WERI-Rb-1 (cell line): Measurements from ENCODE around the gene APBA3.

Experiments
- DNase-seq: peaks from one replicate; pipeline ENCODE4 v3.0.0-alpha.2; 2020
- H3K27ac ChIP-seq: fragments of 250-450 bp; sonication (Bioruptor Pico); 2 replicates; pipeline ENCODE4 v1.5.1; 2020; ENCODE audit warnings: mild to moderate bottlenecking, moderate library complexity
- H3K27me3 ChIP-seq: fragments of 250-450 bp; sonication (Bioruptor Pico); 2 replicates; pipeline ENCODE4 v1.5.1; 2021; ENCODE audit warnings: mild to moderate bottlenecking, low read depth, moderate library complexity; ENCODE audit not compliant: insufficient read depth, severe bottlenecking
- H3K36me3 ChIP-seq: fragments of 250-450 bp; sonication (Bioruptor Pico); 2 replicates; pipeline ENCODE4 v1.5.1; 2020; ENCODE audit warnings: mild to moderate bottlenecking, moderate library complexity
- H3K4me3 ChIP-seq: 2 replicates; pipeline ENCODE4 v1.5.1; 2011; ENCODE audit warnings: low read depth, mild to moderate bottlenecking, control low read depth, low read length
- H3K9me3 ChIP-seq: fragments of 250-450 bp; sonication (Bioruptor Pico); 2 replicates; pipeline ENCODE4 v1.5.1; 2021; ENCODE audit warnings: mild to moderate bottlenecking, moderate library complexity; ENCODE audit not compliant: severe bottlenecking
- TF ChIP-seq, protein P1 (sequence below): IDR thresholded peaks from 2 replicates; pipeline ENCODE4 v1.5.1; 2011; ENCODE audit warnings: low read depth, mild to moderate bottlenecking, control low read depth, inconsistent platforms, low read length

Gene APBA3

DNA sequence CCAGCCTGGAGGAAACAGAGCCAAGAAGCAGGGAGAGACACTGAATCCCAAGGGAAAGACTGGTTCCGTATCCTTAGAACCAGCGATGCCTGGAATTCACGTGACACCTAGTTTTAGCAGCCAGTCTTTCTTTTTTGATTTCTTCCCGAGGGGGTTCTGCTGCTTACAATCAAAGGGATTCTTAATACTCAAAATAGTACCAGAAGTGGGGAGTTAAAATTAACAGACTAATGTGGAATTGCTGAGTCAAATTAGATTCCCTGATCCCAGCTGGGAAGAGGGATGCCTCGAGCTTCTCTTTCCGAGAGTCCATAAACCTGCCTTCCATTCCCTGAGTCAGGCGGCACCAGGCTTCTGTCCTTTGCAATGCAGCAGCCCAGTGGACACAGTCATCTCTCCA is 29.4 kb upstream of the APBA3 start:
- Histone ChIP-seq H3K27me3 (no peaks in the 10 kb centered on the region), H3K27ac (no peak overlapping the region), H3K9me3 (peaks cover under 1% of the 10 kb centered on the region), H3K4me3 (no peak overlapping the region), H3K36me3 (no peaks in the 10 kb centered on the region; the same call in 1 of the 2 replicates)
- TF ChIP-seq, protein P1, sequence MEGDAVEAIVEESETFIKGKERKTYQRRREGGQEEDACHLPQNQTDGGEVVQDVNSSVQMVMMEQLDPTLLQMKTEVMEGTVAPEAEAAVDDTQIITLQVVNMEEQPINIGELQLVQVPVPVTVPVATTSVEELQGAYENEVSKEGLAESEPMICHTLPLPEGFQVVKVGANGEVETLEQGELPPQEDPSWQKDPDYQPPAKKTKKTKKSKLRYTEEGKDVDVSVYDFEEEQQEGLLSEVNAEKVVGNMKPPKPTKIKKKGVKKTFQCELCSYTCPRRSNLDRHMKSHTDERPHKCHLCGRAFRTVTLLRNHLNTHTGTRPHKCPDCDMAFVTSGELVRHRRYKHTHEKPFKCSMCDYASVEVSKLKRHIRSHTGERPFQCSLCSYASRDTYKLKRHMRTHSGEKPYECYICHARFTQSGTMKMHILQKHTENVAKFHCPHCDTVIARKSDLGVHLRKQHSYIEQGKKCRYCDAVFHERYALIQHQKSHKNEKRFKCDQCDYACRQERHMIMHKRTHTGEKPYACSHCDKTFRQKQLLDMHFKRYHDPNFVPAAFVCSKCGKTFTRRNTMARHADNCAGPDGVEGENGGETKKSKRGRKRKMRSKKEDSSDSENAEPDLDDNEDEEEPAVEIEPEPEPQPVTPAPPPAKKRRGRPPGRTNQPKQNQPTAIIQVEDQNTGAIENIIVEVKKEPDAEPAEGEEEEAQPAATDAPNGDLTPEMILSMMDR, result no peak
- DNase-seq, result no peak

- H3K36me3 ChIP-seq, result no peaks in the 10 kb centered on the region; the same call in 1 of the 2 replicates
- DNase-seq, result no peak
- no peaks in the 10 kb centered on the region for H3K27me3 ChIP-seq
- H3K27ac ChIP-seq, result no peak overlapping the region
- H3K4me3 ChIP-seq, result no peak overlapping the region
- no peaks in the 10 kb centered on the region for H3K9me3 ChIP-seq
- TF ChIP-seq, protein P1, result no peak
Observed at GRCh38 chr19:3790209-3790734, 28.8 kb upstream of the APBA3 start.

- TF ChIP-seq, protein P1, result no peak
- H3K36me3 ChIP-seq, result peaks cover 1% of the 10 kb centered on the region
- H3K27ac ChIP-seq, result no peak overlapping the region
- H3K27me3 ChIP-seq, result no peaks in the 10 kb centered on the region
- H3K9me3 ChIP-seq, result no peaks in the 10 kb centered on the region
- H3K4me3 ChIP-seq, result no peak overlapping the region
- no peak for DNase-seq
Observed at GRCh38 chr19:3788996-3789778, 27.7 kb upstream of the APBA3 start.

DNA sequence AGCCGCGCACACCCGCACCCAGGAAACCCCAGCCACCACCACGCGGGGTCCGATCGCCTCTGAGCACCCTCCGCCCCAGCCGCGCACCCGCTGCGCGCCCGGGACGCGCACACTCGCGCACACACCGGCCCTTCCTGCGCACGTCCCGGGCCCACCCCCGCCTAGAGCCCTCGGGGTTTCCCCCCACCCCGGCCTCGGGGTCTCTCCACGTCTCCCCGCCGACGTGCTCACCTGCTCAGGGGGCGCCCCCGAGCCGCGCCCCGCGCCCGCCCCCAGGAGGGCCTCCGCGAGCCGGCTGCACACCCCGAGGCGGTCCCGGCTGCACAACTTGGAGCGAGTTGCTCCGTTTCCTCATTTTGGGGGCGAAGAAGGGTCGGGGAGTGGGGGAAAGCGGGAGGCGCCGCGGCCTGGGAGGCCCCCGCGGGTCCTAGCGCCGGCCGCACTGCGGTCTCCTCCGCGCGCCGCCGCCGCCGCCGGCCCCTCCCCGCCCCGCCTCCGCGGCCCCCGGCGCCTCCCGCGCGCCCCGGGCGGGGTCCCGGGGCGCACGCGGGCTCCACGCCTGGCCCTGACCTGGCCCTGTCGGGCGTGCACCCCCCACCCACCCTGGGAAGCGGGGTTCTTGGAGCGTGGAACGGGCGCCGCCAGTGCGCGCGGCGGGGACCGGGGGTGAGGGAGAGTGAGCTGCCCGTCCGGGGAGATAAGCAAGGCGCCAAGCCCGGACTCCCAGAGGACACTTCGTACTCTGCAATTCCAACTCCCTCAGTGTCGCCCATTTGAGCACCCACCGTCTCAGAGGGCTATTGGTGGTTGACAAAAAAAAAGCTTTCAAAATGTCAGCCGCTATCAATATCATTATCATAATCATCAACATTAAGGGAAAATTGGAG is 24.7 kb upstream of the APBA3 start, which contains the start of gene MATK:
Gene MATK, minus strand, starts transcription at position 444 of the 887 bp plus-strand sequence. CDS start 1,246 bp downstream, outside the sequence.
- Histone ChIP-seq H3K27me3 (no peaks in the 10 kb centered on the region), H3K4me3 (peak within 1 kb of the TSS; percentile 79), H3K27ac (peak within 1 kb of the TSS; percentile 88), H3K9me3 (peaks cover 12% of the 10 kb centered on the region), H3K36me3 (peaks cover 31% of the 10 kb centered on the region)
- DNase-seq, result no peak
- TF ChIP-seq, protein P1, result no peak

- Histone ChIP-seq H3K27ac (peak overlapping the region; percentile 88), H3K36me3 (peaks cover 37% of the 10 kb centered on the region), H3K4me3 (peak overlapping the region; percentile 79), H3K27me3 (no peaks in the 10 kb centered on the region), H3K9me3 (peaks cover 14% of the 10 kb centered on the region)
- no peak for DNase-seq
- TF ChIP-seq, protein P1, result no peak
Observed at GRCh38 chr19:3785451-3785937, 24.0 kb upstream of the APBA3 start.
